CD4-positive, alpha-beta memory T cell (primary cell): ENCODE results near the gene SLFN5. TPM values are rescaled to one million over a fixed set of nuclear protein-coding genes. Genes with fewer than 3 reads are reported as not detected.

Source experiments
- CTCF ChIA-PET: fragments of 350-600 bp; sonication (Branson Sonifier 250); formaldehyde crosslinking; loops from one replicate; lab custom pipeline; 2021; ENCODE audit warnings: inconsistent platforms; ENCODE audit not compliant: partially characterized antibody; lab: Charles Lee
- POLR2A ChIA-PET: fragments of 350-600 bp; sonication (Branson Sonifier 250); formaldehyde crosslinking; loops from one replicate; lab custom pipeline; 2021; ENCODE audit not compliant: partially characterized antibody; lab: Charles Lee
- DNase-seq, 5 donors: peaks; one replicate each; pipeline versions ENCODE4 v3.0.0 to v3.0.0-alpha.2; 2020 to 2022; ENCODE audit warnings: mixed read lengths in 1 of 5
- H3K27ac ChIP-seq: one replicate; pipeline ENCODE4 v1.7.0; 2013; ENCODE audit warnings: low read depth, low read length
- H3K27me3 ChIP-seq: 2 replicates; pipeline ENCODE4 v1.7.0; 2013; ENCODE audit warnings: mild to moderate bottlenecking, low read length, moderate library complexity; ENCODE audit not compliant: insufficient read depth
- H3K36me3 ChIP-seq: 2 replicates; pipeline ENCODE4 v1.7.0; 2013; ENCODE audit warnings: mild to moderate bottlenecking, low read length, moderate library complexity; ENCODE audit not compliant: insufficient read depth
- H3K4me1 ChIP-seq: 2 replicates; pipeline ENCODE4 v1.7.0; 2013; ENCODE audit warnings: mild to moderate bottlenecking, low read length, moderate library complexity; ENCODE audit not compliant: insufficient read depth
- H3K4me3 ChIP-seq, 2 donors: one replicate each; pipeline ENCODE4 v1.7.0; 2013; ENCODE audit warnings: low read length in 2 of 2, mild to moderate bottlenecking in 1 of 2
- H3K9me3 ChIP-seq, 2 donors: one replicate each; pipeline ENCODE4 v1.7.0; 2013; ENCODE audit warnings: low read length in 2 of 2, control low read depth in 1 of 2; ENCODE audit not compliant: control insufficient read depth in 1 of 2
- H3K27ac Mint-ChIP-seq, 7 donors: one replicate each; pipeline ENCODE4 v1.8.0; 2020 to 2021; ENCODE audit warnings: mixed read lengths in 7 of 7, mild to moderate bottlenecking in 6 of 7, inconsistent platforms in 3 of 7, moderate library complexity in 3 of 7
- H3K27me3 Mint-ChIP-seq, 2 donors: one replicate each; pipeline ENCODE4 v1.8.0; 2020 to 2021; ENCODE audit warnings: mixed read lengths in 2 of 2
- H3K36me3 Mint-ChIP-seq, 2 donors: one replicate each; pipeline ENCODE4 v1.8.0; 2020 to 2021; ENCODE audit warnings: mixed read lengths in 2 of 2, inconsistent platforms in 1 of 2, mild to moderate bottlenecking in 1 of 2
- H3K4me1 Mint-ChIP-seq, 4 donors: one replicate each; pipeline ENCODE4 v1.8.0; 2020 to 2021; ENCODE audit warnings: mixed read lengths in 4 of 4, mild to moderate bottlenecking in 1 of 4
- H3K4me3 Mint-ChIP-seq, 8 donors: one replicate each; pipeline ENCODE4 v1.8.0; 2020 to 2021; ENCODE audit warnings: mixed read lengths in 8 of 8, mild to moderate bottlenecking in 7 of 8, moderate library complexity in 6 of 8, inconsistent platforms in 3 of 8
- H3K9me3 Mint-ChIP-seq, 8 donors: one replicate each; pipeline ENCODE4 v1.8.0; 2020 to 2021; ENCODE audit warnings: mixed read lengths in 8 of 8, mild to moderate bottlenecking in 5 of 8, inconsistent platforms in 3 of 8, moderate library complexity in 1 of 8
- intact Hi-C: fragments of 100-400 bp; cut with micrococcal nuclease; formaldehyde crosslinking; loops from one replicate; pipeline ENCODE4 v1.15.1; 2023
- polyA plus RNA-seq, 2 donors: library from polyadenylated mRNA; unstranded; fragments of 300-500 nt; fragmentation: Illumina TruSeq; gene quantifications; one replicate each; pipeline ENCODE4 v1.2.3, GENCODE V29; 2021
- total RNA-seq, 2 experiments: library from RNA; stranded (reverse); gene quantifications; one replicate each; pipeline ENCODE4 v1.2.3, GENCODE V29; 2021

The SLFN5 gene
- total and polyA plus RNA-seq, 4 experiments from 2014 or later = 73.4 to 188 (median 167) TPM

GRCh38 chr17:35244341-35245195 is 1.7 kb downstream of the SLFN5 start:
- Mint-ChIP-seq H3K27ac (peak overlapping the region; percentile 97 to 100 (median 99)), H3K27me3 (no peaks in the 10 kb centered on the region), H3K4me3 (peak overlapping the region; percentile 98 to 100 (median 99)), H3K4me1 (peaks cover 42 to 88% (median 57%) of the 10 kb centered on the region in 4 donors), H3K9me3 (no peaks in the 10 kb centered on the region), H3K36me3 (peaks cover 59 to 76% of the 10 kb centered on the region in 2 donors)
- Histone ChIP-seq H3K4me3 (peak overlapping the region; percentile 64 to 87), H3K9me3 (no peaks in the 10 kb centered on the region), H3K27me3 (no peaks in the 10 kb centered on the region), H3K4me1 (peaks cover 54% of the 10 kb centered on the region), H3K36me3 (peaks cover 23% of the 10 kb centered on the region), H3K27ac (peak overlapping the region; percentile 93)
- ChIA-PET POLR2A (interaction anchor here (1.3 to 13.8 kb wide), 15 partner anchors 7 to 334 kb away, joined by 5 to 432 read pairs (median 37); partner anchors contain the start of genes PEX12, SLFN11 and SLFN12L), CTCF (interaction anchor here (1.8 to 9.5 kb wide), 2 partner anchors 68 to 292 kb away, joined by 6 to 87 read pairs; partner anchors contain the start of gene SLFN12L)
- intact Hi-C loops = no loop called here
- peak; percentile 72 to 94 (median 86) for DNase-seq

GRCh38 chr17:35245196-35245486 is 2.3 kb downstream of the SLFN5 start:
- Histone ChIP-seq H3K27ac (peak overlapping the region; percentile 93), H3K27me3 (no peaks in the 10 kb centered on the region), H3K9me3 (no peaks in the 10 kb centered on the region), H3K4me3 (peak overlapping the region; percentile 19 to 87), H3K36me3 (peaks cover 23% of the 10 kb centered on the region), H3K4me1 (peaks cover 59% of the 10 kb centered on the region)
- Mint-ChIP-seq H3K4me3 (peak overlapping the region; percentile 98 to 100 (median 99)), H3K27ac (peak overlapping the region; percentile 97 to 100 (median 99)), H3K27me3 (no peaks in the 10 kb centered on the region), H3K4me1 (peaks cover 43 to 88% (median 57%) of the 10 kb centered on the region in 4 donors), H3K36me3 (peaks cover 60 to 77% of the 10 kb centered on the region in 2 donors), H3K9me3 (no peaks in the 10 kb centered on the region)
- intact Hi-C loops = no loop called here
- ChIA-PET POLR2A (interaction anchor here (1.3 to 13.8 kb wide), 10 partner anchors 20 to 289 kb away, joined by 7 to 432 read pairs (median 62); partner anchors contain the start of genes SLFN11 and SLFN12L), CTCF (interaction anchor here (1.8 to 9.5 kb wide), 2 partner anchors 68 to 292 kb away, joined by 6 to 87 read pairs; partner anchors contain the start of gene SLFN12L)
- DNase-seq = peak in 2 of 5 donors; percentile 10 to 68

GRCh38 chr17:35252651-35253050 is 9.8 kb downstream of the SLFN5 start:
- Mint-ChIP-seq H3K36me3 (peaks cover 80 to 81% of the 10 kb centered on the region in 2 donors), H3K27me3 (no peaks in the 10 kb centered on the region), H3K27ac (peak overlapping the region; percentile 48 to 87 (median 81)), H3K4me3 (peak overlapping the region in 6 of 8 donors; percentile 35 to 75 (median 58)), H3K4me1 (peaks cover 62 to 93% (median 77%) of the 10 kb centered on the region in 4 donors), H3K9me3 (no peaks in the 10 kb centered on the region)
- H3K27ac ChIP-seq = no peak overlapping the region
- peaks cover 93% of the 10 kb centered on the region for H3K4me1 ChIP-seq
- H3K9me3 ChIP-seq = no peaks in the 10 kb centered on the region
- H3K36me3 ChIP-seq = peaks cover 29% of the 10 kb centered on the region
- CTCF ChIA-PET = no interaction called here
- intact Hi-C loops = no loop called here
- H3K4me3 ChIP-seq = no peak overlapping the region
- DNase-seq = no peak
- no peaks in the 10 kb centered on the region for H3K27me3 ChIP-seq
- POLR2A ChIA-PET = interaction anchor here (1.2 to 2.1 kb wide), 4 partner anchors 10 to 39 kb away, joined by 3 to 24 read pairs (median 8); partner anchors contain the start of gene SLFN5

- Mint-ChIP-seq H3K27ac (peak overlapping the region; percentile 43 to 91 (median 87)), H3K27me3 (no peaks in the 10 kb centered on the region), H3K4me1 (peaks cover 60 to 93% (median 76%) of the 10 kb centered on the region in 4 donors), H3K9me3 (no peaks in the 10 kb centered on the region), H3K36me3 (peaks cover 80 to 81% of the 10 kb centered on the region in 2 donors), H3K4me3 (peak overlapping the region in 6 of 8 donors; percentile 9 to 67 (median 34))
- Histone ChIP-seq H3K27ac (no peak overlapping the region), H3K36me3 (peaks cover 28% of the 10 kb centered on the region), H3K4me1 (peaks cover 93% of the 10 kb centered on the region), H3K9me3 (no peaks in the 10 kb centered on the region), H3K4me3 (no peak overlapping the region), H3K27me3 (no peaks in the 10 kb centered on the region)
- DNase-seq = no peak
- ChIA-PET POLR2A (interaction anchor here (1.2 to 2.8 kb wide), 3 partner anchors 12 to 40 kb away, joined by 5 to 16 read pairs (median 8); partner anchors contain the start of gene SLFN5), CTCF (no interaction called here)
- intact Hi-C loops = no loop called here
Observed at GRCh38 chr17:35254107-35254773, 11.4 kb downstream of the SLFN5 start.

- peaks cover 57 to 93% (median 75%) of the 10 kb centered on the region in 4 donors for H3K4me1 Mint-ChIP-seq
- no peaks in the 10 kb centered on the region for H3K9me3 Mint-ChIP-seq
- peak overlapping the region in 2 of 8 donors; percentile 36 to 40 for H3K4me3 Mint-ChIP-seq
- CTCF ChIA-PET = no interaction called here
- Histone ChIP-seq H3K36me3 (peaks cover 36% of the 10 kb centered on the region), H3K27me3 (no peaks in the 10 kb centered on the region), H3K9me3 (no peaks in the 10 kb centered on the region), H3K4me3 (no peak overlapping the region), H3K27ac (no peak overlapping the region), H3K4me1 (peaks cover 93% of the 10 kb centered on the region)
- no peaks in the 10 kb centered on the region for H3K27me3 Mint-ChIP-seq
- POLR2A ChIA-PET = interaction anchor here (1.1 to 2.8 kb wide), 3 partner anchors 13 to 323 kb away, joined by 3 to 16 read pairs (median 3); partner anchors contain the start of genes PEX12 and SLFN5
- DNase-seq = no peak
- H3K36me3 Mint-ChIP-seq = peaks cover 80 to 82% of the 10 kb centered on the region in 2 donors
- H3K27ac Mint-ChIP-seq = peak overlapping the region; percentile 32 to 83 (median 75)
- intact Hi-C loops = no loop called here
Observed at GRCh38 chr17:35255316-35255715, 12.4 kb downstream of the SLFN5 start.

GRCh38 chr17:35256629-35257028 is 13.8 kb downstream of the SLFN5 start:
- H3K4me1 Mint-ChIP-seq = peaks cover 55 to 87% (median 70%) of the 10 kb centered on the region in 4 donors
- peaks cover 76 to 78% of the 10 kb centered on the region in 2 donors for H3K36me3 Mint-ChIP-seq
- no peaks in the 10 kb centered on the region for H3K27me3 Mint-ChIP-seq
- intact Hi-C loops = no loop called here
- H3K4me3 ChIP-seq = no peak overlapping the region
- no peaks in the 10 kb centered on the region for H3K9me3 ChIP-seq
- ChIA-PET CTCF (interaction anchor here (0.9 to 2.8 kb wide), 6 partner anchors 11 to 278 kb away, joined by 3 to 8 read pairs (median 4); no protein-coding TSS in a partner anchor), POLR2A (interaction anchor here (0.6 to 3.5 kb wide), 15 partner anchors 11 to 332 kb away, joined by 3 to 30 read pairs (median 3); partner anchors contain the start of genes PEX12, SLFN11 and SLFN5)
- peak overlapping the region; percentile 58 to 90 (median 77) for H3K27ac Mint-ChIP-seq
- no peaks in the 10 kb centered on the region for H3K27me3 ChIP-seq
- H3K36me3 ChIP-seq = peaks cover 45% of the 10 kb centered on the region
- no peak overlapping the region for H3K27ac ChIP-seq
- H3K4me3 Mint-ChIP-seq = peak overlapping the region in 4 of 8 donors; percentile 15 to 46 (median 39)
- H3K4me1 ChIP-seq = peaks cover 86% of the 10 kb centered on the region
- peak in 1 of 5 donors; percentile 36 for DNase-seq
- H3K9me3 Mint-ChIP-seq = no peaks in the 10 kb centered on the region
